HG03175 (cell line): ENCODE data around the gene SETD5.

Experiments used
- ATAC-seq: cut with Tn5 transposase; IDR thresholded peaks from one replicate; pipeline ENCODE4 v1.9.1; 2021; ENCODE audit warnings: mild to moderate bottlenecking, moderate library complexity; ENCODE audit not compliant: unreplicated experiment

The SETD5 gene

GRCh38 chr3:9397332-9397905 is at the start of gene SETD5:
Gene SETD5 (plus strand): TSS chr3:9397615. CDS start chr3:9428939, 31,324 bp downstream.
- ATAC-seq: peak; percentile 54

GRCh38 chr3:9347887-9348286 is 49.5 kb upstream of the SETD5 start:
- ATAC-seq: no peak

GRCh38 chr3:9349321-9350117 is 47.9 kb upstream of the SETD5 start:
- ATAC-seq: no peak

- ATAC-seq: no peak
Observed at GRCh38 chr3:9351709-9352126, 45.7 kb upstream of the SETD5 start.

GRCh38 chr3:9352917-9353752 is 44.3 kb upstream of the SETD5 start:
- ATAC-seq: no peak

- no peak for ATAC-seq
Observed at GRCh38 chr3:9361691-9362388, 35.6 kb upstream of the SETD5 start.

- peak; percentile 98 for ATAC-seq
Observed at GRCh38 chr3:9362731-9363530, 34.5 kb upstream of the SETD5 start, which contains the start of gene THUMPD3. Gene THUMPD3 (plus strand): TSS chr3:9363054. CDS start chr3:9365069, 2,015 bp downstream.

- ATAC-seq: no peak
Observed at GRCh38 chr3:9369508-9369907, 27.9 kb upstream of the SETD5 start.

- no peak for ATAC-seq
Observed at GRCh38 chr3:9373465-9373864, 23.9 kb upstream of the SETD5 start.

GRCh38 chr3:9377981-9378380 is 19.4 kb upstream of the SETD5 start:
- no peak for ATAC-seq

GRCh38 chr3:9379327-9379726 is 18.1 kb upstream of the SETD5 start:
- ATAC-seq: no peak

- ATAC-seq: no peak
Observed at GRCh38 chr3:9380014-9380413, 17.4 kb upstream of the SETD5 start.

- no peak for ATAC-seq
Observed at GRCh38 chr3:9384141-9384828, 13.1 kb upstream of the SETD5 start.

GRCh38 chr3:9385187-9386077 is 12.0 kb upstream of the SETD5 start:
- ATAC-seq: no peak

- ATAC-seq: no peak
Observed at GRCh38 chr3:9386078-9386459, 11.3 kb upstream of the SETD5 start.

GRCh38 chr3:9386501-9387321 is 10.7 kb upstream of the SETD5 start:
- no peak for ATAC-seq

- ATAC-seq: no peak
Observed at GRCh38 chr3:9387322-9387655, 10.1 kb upstream of the SETD5 start.

GRCh38 chr3:9388142-9388541 is 9.3 kb upstream of the SETD5 start:
- ATAC-seq: no peak
